ENCODE measurements around the gene RALB.

RALB gene

GRCh38 chr2:120285056-120285455 is 32.4 kb downstream of the RALB start:
- no peak for DNase-seq (ENCODE audit: low read depth)

GRCh38 chr2:120287183-120288015 is 34.7 kb downstream of the RALB start:
- DNase-seq (ENCODE audit: low read depth), result peak; percentile 62
- H3K4me3 ChIP-seq (ENCODE audit: low read depth, low read length), result no peak overlapping the region

More at GRCh38 chr2:120285056-120285455, 32.4 kb downstream of the RALB start:
- H3K4me3 ChIP-seq (ENCODE audit: low read depth, low read length), result no peak overlapping the region

- no peak for DNase-seq (ENCODE audit: low read depth)
- H3K4me3 ChIP-seq (ENCODE audit: low read depth, low read length), result no peak overlapping the region
Measured at GRCh38 chr2:120288016-120288373, 35.3 kb downstream of the RALB start.

- no peak overlapping the region for H3K4me3 ChIP-seq (ENCODE audit: low read depth, low read length)
- no peak for DNase-seq (ENCODE audit: low read depth)
Measured at GRCh38 chr2:120289221-120289906, 36.7 kb downstream of the RALB start.

GRCh38 chr2:120290737-120291136 is 38.1 kb downstream of the RALB start:
- no peak overlapping the region for H3K4me3 ChIP-seq (ENCODE audit: low read depth, low read length)
- DNase-seq (ENCODE audit: low read depth), result no peak

- no peak overlapping the region for H3K4me3 ChIP-seq (ENCODE audit: low read depth, low read length)
- DNase-seq (ENCODE audit: low read depth), result no peak
Measured at GRCh38 chr2:120291401-120292311, 39.0 kb downstream of the RALB start.

GRCh38 chr2:120293096-120294007 is 40.7 kb downstream of the RALB start:
- DNase-seq (ENCODE audit: low read depth), result no peak
- no peak overlapping the region for H3K4me3 ChIP-seq (ENCODE audit: low read depth, low read length)

- DNase-seq (ENCODE audit: low read depth), result no peak
- no peak overlapping the region for H3K4me3 ChIP-seq (ENCODE audit: low read depth, low read length)
Measured at GRCh38 chr2:120294008-120294340, 41.3 kb downstream of the RALB start.

- H3K4me3 ChIP-seq (ENCODE audit: low read depth, low read length), result no peak overlapping the region
- DNase-seq (ENCODE audit: low read depth), result no peak
Measured at GRCh38 chr2:120298173-120298835, 45.7 kb downstream of the RALB start.

- no peak overlapping the region for H3K4me3 ChIP-seq (ENCODE audit: low read depth, low read length)
- DNase-seq (ENCODE audit: low read depth), result no peak
Measured at GRCh38 chr2:120299004-120299403, 46.4 kb downstream of the RALB start.

GRCh38 chr2:120299561-120299960 is 46.9 kb downstream of the RALB start:
- no peak for DNase-seq (ENCODE audit: low read depth)
- H3K4me3 ChIP-seq (ENCODE audit: low read depth, low read length), result no peak overlapping the region

- H3K4me3 ChIP-seq (ENCODE audit: low read depth, low read length), result no peak overlapping the region
- no peak for DNase-seq (ENCODE audit: low read depth)
Measured at GRCh38 chr2:120300385-120300784, 47.7 kb downstream of the RALB start.

GRCh38 chr2:120301284-120301683 is 48.6 kb downstream of the RALB start:
- DNase-seq (ENCODE audit: low read depth), result no peak
- no peak overlapping the region for H3K4me3 ChIP-seq (ENCODE audit: low read depth, low read length)

- H3K4me3 ChIP-seq (ENCODE audit: low read depth, low read length), result no peak overlapping the region
Measured at GRCh38 chr2:120302301-120302700, 49.6 kb downstream of the RALB start.

GRCh38 chr2:120303177-120303576 is 50.5 kb downstream of the RALB start:
- DNase-seq (ENCODE audit: low read depth), result no peak
- no peak overlapping the region for H3K4me3 ChIP-seq (ENCODE audit: low read depth, low read length)

More at GRCh38 chr2:120302301-120302700, 49.6 kb downstream of the RALB start:
- DNase-seq (ENCODE audit: low read depth), result no peak

- DNase-seq (ENCODE audit: low read depth), result no peak
- no peak overlapping the region for H3K4me3 ChIP-seq (ENCODE audit: low read depth, low read length)
Measured at GRCh38 chr2:120305296-120305695, 52.6 kb downstream of the RALB start.

GRCh38 chr2:120305937-120306490 is 53.4 kb downstream of the RALB start:
- H3K4me3 ChIP-seq (ENCODE audit: low read depth, low read length), result no peak overlapping the region
- DNase-seq (ENCODE audit: low read depth), result no peak

- H3K4me3 ChIP-seq (ENCODE audit: low read depth, low read length), result no peak overlapping the region
- DNase-seq (ENCODE audit: low read depth), result no peak
Measured at GRCh38 chr2:120307482-120307881, 54.8 kb downstream of the RALB start.
